Measurements from ENCODE around the gene C16orf90.

The C16orf90 gene

DNA sequence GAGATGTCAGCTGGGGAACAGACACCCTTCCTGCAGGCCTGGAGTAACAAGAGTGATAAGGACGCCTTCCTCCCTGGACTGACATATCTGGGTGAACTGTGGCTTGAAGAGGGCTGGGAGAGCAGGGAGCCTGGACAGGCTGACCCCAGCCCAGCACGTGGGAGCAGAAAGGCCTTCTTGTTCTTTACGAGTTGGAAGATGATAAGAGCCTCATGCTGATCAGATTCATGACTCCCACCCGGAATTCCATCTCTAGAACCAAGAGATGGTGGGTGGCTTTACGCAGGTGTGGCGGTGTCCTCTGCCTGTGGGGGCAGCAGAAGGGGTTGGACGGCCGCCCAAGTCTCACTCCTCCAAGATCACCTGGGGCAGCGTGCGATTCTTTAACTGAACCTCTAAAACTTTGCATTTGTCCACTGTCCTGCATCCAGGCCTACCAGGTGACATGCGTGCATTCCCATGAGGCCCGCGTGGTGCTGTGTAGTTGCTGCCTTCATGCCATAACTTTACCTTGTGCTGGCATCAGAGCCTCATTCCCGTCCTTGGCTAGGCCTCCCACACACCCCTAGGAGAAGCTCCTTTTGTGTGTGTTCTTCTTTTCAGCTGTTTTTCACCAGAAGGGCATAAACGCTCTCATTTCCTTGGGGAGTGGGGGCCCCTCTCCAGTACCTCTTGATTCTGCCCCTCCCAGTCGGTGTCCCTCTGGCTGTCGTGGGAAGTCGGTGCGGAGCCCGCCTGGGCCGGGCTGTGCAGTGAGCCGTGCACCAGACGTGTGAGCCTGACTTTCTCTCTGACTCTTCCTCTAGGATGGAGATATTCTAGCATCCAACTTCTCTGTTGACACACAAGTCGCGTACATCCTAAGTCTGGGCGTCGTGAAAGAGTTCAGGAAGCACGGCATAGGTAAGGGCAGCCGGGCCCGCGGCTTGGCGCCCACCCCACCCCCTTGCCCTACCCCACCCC is 13.3 kb downstream of the C16orf90 start:
- no peak for TF ChIP-seq GATA3 (IDR thresholded peaks at IDR 0.05; ENCODE audit: low read depth, low read length)

DNA sequence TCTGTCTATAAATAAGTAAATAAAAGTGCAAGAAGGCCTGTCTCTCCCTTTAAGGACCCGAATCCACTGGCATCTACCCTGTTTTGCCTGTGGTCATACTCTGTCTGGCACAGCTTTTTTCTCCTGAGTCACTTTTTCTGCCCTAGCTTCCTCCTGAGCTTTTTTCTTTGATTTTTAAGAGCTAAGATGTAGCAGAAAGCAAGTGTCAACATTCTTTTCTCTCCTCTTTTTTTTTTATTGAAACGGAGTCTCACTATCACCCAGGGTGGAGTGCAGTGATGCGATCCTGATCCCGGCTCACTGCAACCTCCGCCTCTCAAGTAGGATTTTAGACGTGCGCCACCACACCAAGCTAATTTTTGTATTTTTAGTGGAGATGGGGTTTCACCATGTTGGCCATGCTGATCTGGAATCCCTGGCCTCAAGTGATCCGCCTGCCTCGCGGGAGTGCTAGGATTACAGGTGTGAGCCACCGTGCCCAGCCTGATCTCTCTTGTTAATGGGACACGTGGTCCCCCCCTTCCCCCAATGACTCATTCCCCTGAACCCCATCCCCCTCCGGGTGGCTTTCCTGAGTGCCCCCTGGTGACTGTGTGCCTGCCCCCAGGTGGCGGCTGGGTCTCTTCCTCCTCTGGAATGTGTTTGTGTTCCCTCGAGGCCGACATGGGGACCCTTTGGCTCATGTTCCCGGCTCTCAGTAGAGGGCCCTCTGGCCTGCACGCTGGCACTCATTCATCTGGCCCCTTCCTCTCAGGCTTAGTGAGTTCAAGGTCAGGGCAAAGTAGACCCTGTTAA is 14.2 kb downstream of the C16orf90 start:
- TF ChIP-seq GATA3 (IDR thresholded peaks at IDR 0.05; ENCODE audit: low read depth, low read length) (no peak), GATA2 (IDR thresholded peaks at IDR 0.05; ENCODE audit: low read depth, low read length) (no peak)

DNA sequence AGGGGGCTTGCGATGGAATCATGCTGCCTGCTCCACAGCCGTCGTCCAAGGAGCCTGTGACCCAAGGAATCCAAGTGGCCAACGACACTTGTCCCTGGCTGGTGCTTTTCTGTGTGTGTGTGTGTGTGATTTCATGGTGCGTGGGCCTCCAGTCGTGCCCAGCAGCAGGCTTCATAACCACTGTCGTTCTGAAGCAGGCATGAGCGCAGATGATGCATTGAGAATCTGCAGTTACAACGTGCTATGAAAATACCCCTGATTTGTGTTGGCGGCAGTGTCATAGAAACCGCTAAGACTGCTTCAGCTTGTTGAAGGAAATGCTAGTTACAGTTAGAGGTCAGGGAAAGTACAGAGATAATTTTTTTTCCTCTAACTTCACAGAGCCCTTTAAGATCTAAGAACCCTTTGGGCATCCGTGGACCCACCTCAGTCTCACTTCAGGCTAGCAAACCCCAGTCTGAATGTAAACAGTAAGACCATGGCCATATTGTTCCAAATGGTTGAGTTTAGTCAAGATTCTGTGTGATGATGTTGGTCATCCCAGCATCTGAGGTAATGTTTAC is 15.6 kb downstream of the C16orf90 start:
- no peak for TF ChIP-seq GATA3 (IDR thresholded peaks at IDR 0.05; ENCODE audit: low read depth, low read length)
- no peak for TF ChIP-seq GATA2 (IDR thresholded peaks at IDR 0.05; ENCODE audit: low read depth, low read length)

DNA sequence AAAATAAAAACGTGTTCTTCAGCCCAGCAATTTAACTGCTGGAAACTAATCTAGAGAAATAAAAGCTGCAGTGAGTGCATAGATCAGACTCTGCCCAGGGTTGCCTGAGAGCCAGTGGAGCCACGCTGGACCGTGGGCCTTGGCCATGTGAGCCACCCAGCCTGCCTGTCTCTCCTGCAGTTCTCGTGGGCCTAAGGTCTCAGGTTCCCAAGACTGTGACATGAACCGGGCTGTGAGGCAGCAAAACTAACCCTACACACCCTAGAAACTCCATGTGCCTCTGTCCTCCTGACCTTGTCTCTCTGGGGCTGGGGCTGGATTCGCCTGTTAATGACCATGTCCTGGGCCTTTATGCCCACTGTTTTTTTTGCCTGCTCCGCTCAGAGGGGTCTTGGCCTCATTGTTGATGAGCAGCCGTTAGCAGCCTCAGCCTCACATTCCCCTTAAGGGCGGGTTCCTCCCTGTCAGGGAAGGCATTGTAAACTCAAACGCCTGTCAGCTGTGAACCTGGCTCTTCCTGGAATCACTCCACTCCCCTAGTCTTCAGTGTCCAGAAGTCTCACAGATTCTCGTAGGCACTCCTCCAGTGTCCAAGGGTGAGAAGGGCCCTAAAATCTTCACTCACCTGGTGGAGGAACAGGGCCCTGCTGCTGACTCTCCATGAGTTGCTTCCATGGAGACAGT is 16.9 kb downstream of the C16orf90 start:
- TF ChIP-seq GATA2 (IDR thresholded peaks at IDR 0.05; ENCODE audit: low read depth, low read length) (no peak), GATA3 (IDR thresholded peaks at IDR 0.05; ENCODE audit: low read depth, low read length) (no peak)

DNA sequence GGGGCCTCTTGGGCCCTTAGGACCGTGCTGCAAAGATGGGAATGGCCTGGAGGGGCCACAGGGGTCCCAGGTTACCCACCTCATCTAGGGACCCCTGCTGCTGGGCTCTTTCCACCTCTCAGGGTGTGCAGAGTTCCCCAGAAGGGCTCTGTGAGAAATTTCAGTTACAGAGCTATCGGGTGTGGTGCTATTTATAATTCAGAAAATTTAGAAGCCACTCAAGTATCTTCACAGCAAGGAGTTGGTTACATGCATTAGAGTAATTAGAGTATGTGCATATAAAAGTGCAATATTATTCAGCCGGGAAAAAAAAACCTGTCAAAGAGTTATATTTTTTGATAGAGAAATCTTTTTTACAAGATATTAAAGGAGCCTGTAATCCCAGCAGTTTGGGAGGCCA is 18.9 kb downstream of the C16orf90 start:
- TF ChIP-seq GATA2 (IDR thresholded peaks at IDR 0.05; ENCODE audit: low read depth, low read length) (no peak), GATA3 (IDR thresholded peaks at IDR 0.05; ENCODE audit: low read depth, low read length) (no peak)

DNA sequence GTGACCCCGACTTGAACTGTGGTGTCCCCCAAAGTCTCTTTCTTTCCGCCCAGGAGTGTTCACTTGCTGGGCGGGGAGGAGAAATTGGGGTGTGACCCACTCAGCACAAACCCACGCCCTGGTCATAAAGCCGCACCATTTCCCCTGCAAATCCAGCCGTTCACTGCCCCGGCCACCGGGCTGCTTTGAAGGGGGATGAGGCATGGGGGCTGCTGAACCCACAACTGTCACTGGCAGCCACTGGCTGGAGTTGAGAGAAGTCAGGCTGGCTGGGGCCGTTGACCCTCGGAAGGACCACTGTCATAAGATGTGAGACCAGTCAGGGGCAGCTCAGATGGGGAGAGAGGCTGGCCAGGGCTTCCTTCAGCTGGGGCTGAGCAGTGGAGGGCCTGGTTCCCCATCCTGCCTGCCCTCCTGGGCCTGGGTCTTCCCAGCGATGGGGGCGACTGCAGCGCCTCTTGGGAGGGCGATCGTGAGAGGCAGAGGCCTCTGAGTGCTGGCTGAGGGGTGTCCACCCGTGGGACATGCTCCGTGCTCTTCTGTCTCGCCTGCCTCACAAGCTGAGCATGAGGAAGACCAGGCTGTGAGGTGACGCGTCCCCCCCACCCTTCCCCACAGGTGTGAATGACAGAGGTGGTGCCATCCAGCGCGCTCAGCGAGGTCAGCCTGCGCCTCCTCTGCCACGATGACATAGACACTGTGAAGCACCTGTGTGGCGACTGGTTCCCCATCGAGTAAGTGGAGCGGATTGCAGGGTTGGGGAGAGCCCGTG is 19.5 kb downstream of the C16orf90 start:
- TF ChIP-seq GATA3 (IDR thresholded peaks at IDR 0.05; ENCODE audit: low read depth, low read length) (no peak), GATA2 (IDR thresholded peaks at IDR 0.05; ENCODE audit: low read depth, low read length) (no peak)

DNA sequence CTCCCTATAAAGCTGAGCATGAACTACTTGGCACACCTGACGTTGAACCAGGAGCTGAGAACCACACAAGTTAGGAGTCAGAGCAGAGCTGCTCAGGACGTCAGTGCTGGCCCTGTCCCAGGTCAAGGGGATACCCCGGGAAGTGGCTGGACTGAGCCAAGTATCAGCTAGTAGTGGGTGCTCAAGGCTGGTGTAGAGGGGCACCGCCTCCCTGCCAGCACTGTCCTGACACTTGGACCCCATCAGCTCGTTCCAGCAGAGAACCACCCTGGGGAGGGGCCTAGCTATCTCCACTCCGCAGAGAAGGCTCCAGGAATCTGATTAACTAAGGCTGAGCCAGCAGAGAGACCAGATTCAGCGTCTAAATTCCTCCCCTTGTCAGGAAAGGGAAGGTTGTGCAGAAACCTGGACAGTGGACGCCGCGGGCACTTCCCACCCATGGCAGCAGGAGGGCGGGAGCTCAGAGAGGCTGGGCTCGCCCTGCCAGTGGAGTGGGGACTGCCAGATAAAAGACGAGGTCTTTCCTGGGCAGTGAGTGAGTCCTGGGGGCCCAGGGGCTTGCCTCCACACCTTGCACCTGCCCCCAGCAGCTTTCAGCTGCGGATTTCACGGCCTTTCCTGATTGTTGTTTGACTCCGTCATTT is 21.0 kb downstream of the C16orf90 start:
- no peak for TF ChIP-seq GATA3 (IDR thresholded peaks at IDR 0.05; ENCODE audit: low read depth, low read length)
- no peak for TF ChIP-seq GATA2 (IDR thresholded peaks at IDR 0.05; ENCODE audit: low read depth, low read length)

DNA sequence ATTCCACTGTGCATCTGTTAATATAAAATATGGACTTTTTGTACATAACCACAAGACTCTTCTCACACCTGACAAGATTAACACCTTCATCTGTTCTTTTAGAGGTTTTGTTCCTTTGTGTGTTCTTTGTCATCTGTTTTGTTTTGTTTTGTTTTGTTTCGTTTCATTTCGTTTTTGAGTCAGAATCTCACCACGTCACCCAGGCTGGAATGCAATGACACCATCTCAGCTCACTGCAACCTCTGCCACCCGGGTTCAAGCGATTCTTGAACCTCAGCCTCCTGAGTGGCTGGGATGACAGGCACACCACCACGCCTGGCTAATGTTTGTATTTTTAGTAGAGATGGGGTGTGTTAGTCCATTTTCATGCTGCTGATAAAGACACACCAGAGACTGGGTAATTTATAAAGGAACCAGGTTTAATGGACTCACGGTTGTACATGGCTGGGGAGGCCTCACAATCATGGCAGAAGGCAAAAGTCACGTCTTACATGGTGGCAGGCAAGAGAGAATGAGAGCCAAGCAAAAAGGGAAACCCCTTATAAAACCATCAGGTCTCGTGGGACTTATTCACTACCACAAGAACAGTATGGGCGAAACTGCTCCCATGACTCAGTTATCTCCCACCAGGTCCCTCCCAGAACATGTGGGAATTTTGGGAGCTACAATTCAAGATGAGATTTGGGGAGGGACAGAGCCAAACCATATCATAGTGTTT is 22.3 kb downstream of the C16orf90 start:
- no peak for TF ChIP-seq GATA2 (IDR thresholded peaks at IDR 0.05; ENCODE audit: low read depth, low read length)

DNA sequence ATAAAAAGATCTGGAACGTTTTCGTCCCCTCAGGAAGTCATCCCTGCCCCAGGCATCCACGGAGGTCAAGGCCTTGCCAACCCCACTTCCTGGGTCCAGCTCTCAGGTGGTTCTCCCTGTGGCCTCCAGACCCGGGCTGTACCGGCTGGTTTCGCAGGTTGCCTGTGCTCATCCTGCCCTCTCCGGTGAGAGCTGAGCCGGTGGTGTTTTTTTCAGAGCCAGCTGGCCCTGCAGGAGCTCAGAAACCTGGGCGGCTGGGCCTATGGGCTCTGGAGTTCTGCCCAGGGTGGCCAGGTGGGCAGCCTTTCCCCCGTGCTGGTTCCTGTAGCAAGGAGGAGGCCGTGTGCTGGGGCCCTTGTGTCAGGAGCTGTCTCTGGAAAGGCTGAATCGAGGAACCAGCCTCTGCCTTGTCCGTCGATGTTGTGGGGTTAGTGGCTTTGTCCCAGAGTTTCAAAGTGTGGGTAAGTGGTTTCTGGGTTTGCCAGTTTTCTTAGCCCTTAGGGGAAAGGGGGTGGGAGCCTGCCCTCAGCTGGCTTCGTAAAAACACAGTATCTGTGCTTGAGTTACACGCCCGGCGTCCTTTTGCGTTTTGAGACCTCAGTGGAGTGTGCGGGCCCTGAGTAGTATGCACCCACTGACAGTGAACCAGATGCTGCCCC is 23.6 kb downstream of the C16orf90 start:
- no peak for TF ChIP-seq GATA3 (IDR thresholded peaks at IDR 0.05; ENCODE audit: low read depth, low read length)
- TF ChIP-seq GATA2 (IDR thresholded peaks at IDR 0.05; ENCODE audit: low read depth, low read length) = no peak

DNA sequence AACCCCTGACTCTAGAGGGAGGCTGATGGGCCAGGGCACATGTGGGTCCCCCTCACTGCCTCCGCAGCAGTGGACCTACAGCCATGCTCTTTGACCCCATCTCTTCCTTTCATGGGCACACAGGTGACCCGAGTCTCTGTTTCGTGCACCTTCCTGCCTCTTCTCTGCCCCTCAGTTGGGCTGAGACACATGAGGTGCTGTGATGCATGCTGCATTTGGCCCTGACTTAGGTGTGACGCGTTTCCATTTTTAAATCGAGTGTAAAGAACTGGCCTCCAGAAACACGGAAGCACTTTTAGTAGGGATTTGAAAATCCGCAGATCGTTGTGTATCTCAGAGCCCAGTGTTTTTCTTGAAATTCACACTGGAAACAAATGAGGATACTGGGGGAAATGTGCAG is 24.6 kb downstream of the C16orf90 start:
- TF ChIP-seq GATA3 (IDR thresholded peaks at IDR 0.05; ENCODE audit: low read depth, low read length) (no peak), GATA2 (IDR thresholded peaks at IDR 0.05; ENCODE audit: low read depth, low read length) (no peak)

DNA sequence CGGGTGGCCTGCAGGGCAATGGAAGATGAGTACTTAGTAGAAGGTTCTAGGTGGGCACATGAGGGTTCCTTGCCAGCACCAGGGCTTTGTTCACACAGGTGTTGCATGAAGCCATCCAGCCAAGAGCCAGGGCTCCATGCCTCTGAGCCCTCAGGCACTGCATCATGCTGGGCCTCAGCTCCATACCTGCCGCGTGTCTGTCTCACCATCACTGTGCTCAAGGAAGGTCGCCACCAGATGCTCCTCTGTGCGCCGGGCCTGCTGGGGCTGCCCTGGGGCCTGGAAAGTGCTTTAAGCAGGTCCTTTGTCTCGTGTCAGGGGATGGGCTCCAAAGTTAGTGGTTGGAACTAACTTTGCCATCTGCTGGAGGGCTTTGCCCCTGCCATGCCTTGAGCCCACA is 25.6 kb downstream of the C16orf90 start:
- TF ChIP-seq GATA2 (IDR thresholded peaks at IDR 0.05; ENCODE audit: low read depth, low read length) (no peak), GATA3 (IDR thresholded peaks at IDR 0.05; ENCODE audit: low read depth, low read length) (no peak)

DNA sequence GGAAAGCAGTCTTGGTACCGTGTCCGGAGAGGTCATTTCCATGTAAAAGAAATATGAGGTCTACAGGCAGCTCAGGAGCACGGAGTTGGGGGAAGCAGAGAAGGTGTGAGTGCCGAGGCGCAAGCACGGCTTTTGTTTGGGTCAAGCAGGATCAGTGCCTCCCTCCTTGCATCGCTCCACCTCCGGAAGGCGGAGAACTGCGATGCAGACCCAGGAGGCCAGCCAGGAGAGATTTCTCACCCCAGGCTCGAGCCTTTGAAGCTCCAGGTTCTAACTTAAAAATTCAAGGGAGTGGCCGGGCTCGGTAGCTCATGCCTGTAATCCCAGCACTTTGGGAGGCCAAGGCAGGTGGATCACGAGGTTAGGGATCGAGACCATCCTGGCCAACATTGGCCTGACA is 26.8 kb downstream of the C16orf90 start:
- TF ChIP-seq GATA2 (IDR thresholded peaks at IDR 0.05; ENCODE audit: low read depth, low read length) = no peak
- no peak for TF ChIP-seq GATA3 (IDR thresholded peaks at IDR 0.05; ENCODE audit: low read depth, low read length)

All from SH-SY5Y (cell line).